ENCODE measurements around the gene STIP1. TPM values are rescaled to one million over a fixed set of nuclear protein-coding genes. Genes with fewer than 3 reads are reported as not detected.
A peak's percentile ranks its signal among the peaks of the same experiment; 100 is the strongest.

Gene STIP1
- total and polyA plus RNA-seq, 4 donors: 22.6 to 58.1 (median 42.5) TPM

GRCh38 chr11:64235437-64236161 is 49.6 kb downstream of the STIP1 start:
- H3K9ac ChIP-seq (ENCODE audit: low read depth in 1 of 2, low read length in 2 of 2): no peak overlapping the region
- no peak for TF ChIP-seq HNF4G (IDR thresholded peaks at IDR 0.05)
- TF ChIP-seq NR2F2 (IDR thresholded peaks at IDR 0.05): no peak
- TF ChIP-seq SP1 (IDR thresholded peaks at IDR 0.05): no peak
- no peak for TF ChIP-seq RAD21 (IDR thresholded peaks at IDR 0.05)
- no peak for TF ChIP-seq REST (IDR thresholded peaks at IDR 0.05)
- no peak for TF ChIP-seq FOXA1 (IDR thresholded peaks at IDR 0.05)
- TF ChIP-seq ZBTB33 (IDR thresholded peaks at IDR 0.05): no peak
- no peak for TF ChIP-seq FOXA2 (IDR thresholded peaks at IDR 0.05)
- TF ChIP-seq RXRA (IDR thresholded peaks at IDR 0.05): no peak
- no peak for TF ChIP-seq MAX (IDR thresholded peaks at IDR 0.05)
- TF ChIP-seq TAF1 (conservative IDR thresholded peaks at IDR 0.05): no peak
- TF ChIP-seq YY1 (IDR thresholded peaks at IDR 0.05): no peak
- TF ChIP-seq HNF4A (conservative IDR thresholded peaks at IDR 0.05): no peak
- TF ChIP-seq GABPA (IDR thresholded peaks at IDR 0.05 in 1 of 2, conservative IDR thresholded peaks at IDR 0.05 in 1 of 2): no peak
- TF ChIP-seq JUND (IDR thresholded peaks at IDR 0.05): no peak
- TF ChIP-seq ATF3 (IDR thresholded peaks at IDR 0.05): no peak
- no peak for TF ChIP-seq EGR1 (IDR thresholded peaks at IDR 0.05; ENCODE audit: low read depth in 2 of 2)

GRCh38 chr11:64237484-64237951 is 51.5 kb downstream of the STIP1 start:
- WGBS: 25% methylated on average over 12 of the region's 12 CpGs
- Histone ChIP-seq H3K36me3 (ENCODE audit: control insufficient read depth in 4 of 4, insufficient read depth in 3 of 4, low read depth in 1 of 4, low read length in 3 of 4) (no peaks in the 10 kb centered on the region), H3K9ac (ENCODE audit: low read depth in 1 of 2, low read length in 2 of 2) (no peak overlapping the region), H3K27ac (ENCODE audit: low read depth in 1 of 2, low read length in 2 of 2) (peak overlapping the region; percentile 58 to 64), H3K4me3 (ENCODE audit: low read depth in 1 of 3, low read length in 3 of 3) (no peak overlapping the region), H3K9me3 (ENCODE audit: control insufficient read depth in 4 of 4, low read length in 3 of 4) (no peaks in the 10 kb centered on the region), H3K4me1 (ENCODE audit: control insufficient read depth in 4 of 4, insufficient read depth in 4 of 4, low read length in 3 of 4) (peaks cover 23 to 56% (median 40%) of the 10 kb centered on the region in 4 donors), H3K27me3 (ENCODE audit: control insufficient read depth in 4 of 4, insufficient read depth in 4 of 4, low read length in 3 of 4) (no peaks in the 10 kb centered on the region)
- DNase-seq (ENCODE audit: low spot score): peak; percentile 71
- TF ChIP-seq HNF4A (conservative IDR thresholded peaks at IDR 0.05) (peak; percentile 58 to 61), FOXA2 (IDR thresholded peaks at IDR 0.05) (peak; percentile 80), REST (IDR thresholded peaks at IDR 0.05) (no peak), RXRA (IDR thresholded peaks at IDR 0.05) (peak; percentile 53 to 76), GABPA (IDR thresholded peaks at IDR 0.05 in 1 of 2, conservative IDR thresholded peaks at IDR 0.05 in 1 of 2) (peak in 1 of 2 donors; percentile 85), JUND (IDR thresholded peaks at IDR 0.05) (peak in 1 of 2 donors; percentile 26), SP1 (IDR thresholded peaks at IDR 0.05) (peak; percentile 89), ZBTB33 (IDR thresholded peaks at IDR 0.05) (no peak), FOXA1 (IDR thresholded peaks at IDR 0.05) (peak; percentile 65), ATF3 (IDR thresholded peaks at IDR 0.05) (no peak)

More at GRCh38 chr11:64235437-64236161, 49.6 kb downstream of the STIP1 start:
- Histone ChIP-seq H3K9me3 (ENCODE audit: control insufficient read depth in 4 of 4, low read length in 3 of 4) (no peaks in the 10 kb centered on the region), H3K36me3 (ENCODE audit: control insufficient read depth in 4 of 4, insufficient read depth in 3 of 4, low read depth in 1 of 4, low read length in 3 of 4) (no peaks in the 10 kb centered on the region), H3K4me1 (ENCODE audit: control insufficient read depth in 4 of 4, insufficient read depth in 4 of 4, low read length in 3 of 4) (peaks cover 21 to 54% (median 39%) of the 10 kb centered on the region in 4 donors), H3K4me3 (ENCODE audit: low read depth in 1 of 3, low read length in 3 of 3) (peak overlapping the region in 2 of 3 donors; percentile 44 to 75), H3K27me3 (ENCODE audit: control insufficient read depth in 4 of 4, insufficient read depth in 4 of 4, low read length in 3 of 4) (no peaks in the 10 kb centered on the region), H3K27ac (ENCODE audit: low read depth in 1 of 2, low read length in 2 of 2) (peak overlapping the region; percentile 37 to 62)
- WGBS: 92% methylated on average over 12 of the region's 12 CpGs
- no peak for DNase-seq (ENCODE audit: low spot score)

Measured in liver (tissue), 9 donors.